WTC11 (cell line): ENCODE data around the gene SETD2. TPM values are rescaled to one million over a fixed set of nuclear protein-coding genes. Genes with fewer than 3 reads are reported as not detected.

Source experiments
- ATAC-seq: fragments of 200-7000 bp; cut with Tn5 transposase; 2 replicates; pipeline ENCODE4 v1.10.0; 2021; ENCODE audit warnings: mild to moderate bottlenecking, moderate library complexity
- CTCF ChIA-PET: fragments of 300-600 bp; sonication (Branson Sonifier 250); formaldehyde crosslinking; loops from one replicate; lab custom pipeline; 2021; ENCODE audit warnings: antibody characterized with exemption; lab: Charles Lee
- POLR2A ChIA-PET: fragments of 350-600 bp; sonication (Branson Sonifier 250); formaldehyde crosslinking; loops from one replicate; lab custom pipeline; 2021; ENCODE audit warnings: antibody characterized with exemption; lab: Charles Lee
- DNase-seq: peaks from one replicate; pipeline ENCODE4 v3.0.0; 2021; ENCODE audit warnings: low spot score
- H3K27ac Mint-ChIP-seq: 2 replicates; pipeline ENCODE4 v1.8.0; 2021; ENCODE audit warnings: mixed read lengths
- H3K27me3 Mint-ChIP-seq: 2 replicates; pipeline ENCODE4 v1.8.0; 2021; ENCODE audit warnings: low read depth, mild to moderate bottlenecking, moderate library complexity, mixed read lengths
- H3K36me3 Mint-ChIP-seq: 2 replicates; pipeline ENCODE4 v1.8.0; 2021; ENCODE audit warnings: mixed read lengths
- H3K4me1 Mint-ChIP-seq: 2 replicates; pipeline ENCODE4 v1.8.0; 2022; ENCODE audit warnings: mixed read lengths
- H3K4me3 Mint-ChIP-seq: 2 replicates; pipeline ENCODE4 v1.8.0; 2021; ENCODE audit warnings: mild to moderate bottlenecking, moderate library complexity, mixed read lengths
- H3K9me3 Mint-ChIP-seq: 2 replicates; pipeline ENCODE4 v1.8.0; 2021; ENCODE audit warnings: mixed read lengths
- CBFB ChIP-seq: sonication (generic); formaldehyde crosslinking; IDR thresholded peaks from 2 replicates; pipeline ENCODE4 v1.8.1; 2022; ENCODE audit warnings: mild to moderate bottlenecking, low read depth, missing genetic modification reagents
- CREB1 ChIP-seq: sonication (generic); formaldehyde crosslinking; IDR thresholded peaks from 2 replicates; pipeline ENCODE4 v1.8.0; 2023; ENCODE audit warnings: mild to moderate bottlenecking, missing genetic modification reagents
- ELF4 ChIP-seq: sonication (generic); formaldehyde crosslinking; IDR thresholded peaks from 2 replicates; pipeline ENCODE4 v1.8.1; 2022; ENCODE audit warnings: low read depth, mild to moderate bottlenecking, moderate library complexity, missing genetic modification reagents
- EMX1 ChIP-seq: fragments of 250-450 bp; sonication (Bioruptor Pico); IDR thresholded peaks from 2 replicates; pipeline ENCODE4 v1.8.0; 2021; ENCODE audit warnings: mild to moderate bottlenecking
- FOXK1 ChIP-seq: sonication (generic); formaldehyde crosslinking; IDR thresholded peaks from 2 replicates; pipeline ENCODE4 v1.8.0; 2022; ENCODE audit warnings: mild to moderate bottlenecking, moderate library complexity, missing genetic modification reagents
- GABPB1 ChIP-seq: sonication (generic); formaldehyde crosslinking; IDR thresholded peaks from 2 replicates; pipeline ENCODE4 v1.8.1; 2023; ENCODE audit warnings: mild to moderate bottlenecking, missing genetic modification reagents
- IRF2 ChIP-seq: sonication (generic); formaldehyde crosslinking; IDR thresholded peaks from 2 replicates; pipeline ENCODE4 v1.8.0; 2022; ENCODE audit warnings: low read depth, missing genetic modification reagents, borderline replicate concordance
- NFE2L1 ChIP-seq: sonication (generic); formaldehyde crosslinking; IDR thresholded peaks from 2 replicates; pipeline ENCODE4 v1.8.1; 2023; ENCODE audit warnings: missing genetic modification reagents
- NR2C2 ChIP-seq: sonication (generic); formaldehyde crosslinking; IDR thresholded peaks from 2 replicates; pipeline ENCODE4 v1.8.0; 2022; ENCODE audit warnings: mild to moderate bottlenecking, missing genetic modification reagents
- PRRX2 ChIP-seq: fragments of 250-450 bp; sonication (Bioruptor Pico); IDR thresholded peaks from 2 replicates; pipeline ENCODE4 v1.8.0; 2021; ENCODE audit warnings: mild to moderate bottlenecking
- RORB ChIP-seq: fragments of 250-450 bp; sonication (Bioruptor Pico); IDR thresholded peaks from 2 replicates; pipeline ENCODE4 v1.9.0; 2021; ENCODE audit warnings: mild to moderate bottlenecking
- SOX15 ChIP-seq: fragments of 250-450 bp; sonication (Bioruptor Pico); IDR thresholded peaks from 2 replicates; pipeline ENCODE4 v1.9.0; 2021; ENCODE audit warnings: mild to moderate bottlenecking
- TCF7 ChIP-seq: sonication (generic); formaldehyde crosslinking; IDR thresholded peaks from 2 replicates; pipeline ENCODE4 v1.8.0; 2022; ENCODE audit warnings: mild to moderate bottlenecking, low read depth, missing genetic modification reagents, moderate library complexity
- TEAD4 ChIP-seq: sonication (generic); formaldehyde crosslinking; IDR thresholded peaks from 2 replicates; pipeline ENCODE4 v1.8.0; 2022; ENCODE audit warnings: mild to moderate bottlenecking, missing genetic modification reagents
- ZNF121 ChIP-seq: sonication (generic); formaldehyde crosslinking; IDR thresholded peaks from 2 replicates; pipeline ENCODE4 v1.8.0; 2023; ENCODE audit warnings: missing genetic modification reagents
- total RNA-seq: library from RNA; stranded (reverse); gene quantifications from 3 replicates; pipeline ENCODE4 v1.2.3, GENCODE V29; 2021
- TF ChIP-seq, protein P1 (sequence below): sonication (generic); formaldehyde crosslinking; conservative IDR thresholded peaks from 2 replicates; pipeline ENCODE4 v1.8.1; 2023; ENCODE audit warnings: mild to moderate bottlenecking, low read depth, missing genetic modification reagents, moderate library complexity
- TF ChIP-seq, protein P2 (sequence below): fragments of 200-600 bp; IDR thresholded peaks from 2 replicates; pipeline ENCODE4 v1.8.0; 2022; ENCODE audit warnings: antibody characterized with exemption
- TF ChIP-seq, protein P3 (sequence below): sonication (generic); formaldehyde crosslinking; IDR thresholded peaks from 2 replicates; pipeline ENCODE4 v1.8.0; 2022; ENCODE audit warnings: mild to moderate bottlenecking, missing genetic modification reagents
- TF ChIP-seq, protein P4 (sequence below): sonication (generic); formaldehyde crosslinking; IDR thresholded peaks from 2 replicates; pipeline ENCODE4 v1.8.0; 2023; ENCODE audit warnings: missing genetic modification reagents
- TF ChIP-seq, protein P5 (sequence below): sonication (generic); formaldehyde crosslinking; IDR thresholded peaks from 2 replicates; pipeline ENCODE4 v1.8.0; 2022; ENCODE audit warnings: missing genetic modification reagents
- TF ChIP-seq, protein P6 (sequence below): sonication (generic); formaldehyde crosslinking; conservative IDR thresholded peaks from 2 replicates; pipeline ENCODE4 v1.8.1; 2022; ENCODE audit warnings: mild to moderate bottlenecking, missing genetic modification reagents
- TF ChIP-seq, protein P7 (sequence below): sonication (generic); formaldehyde crosslinking; IDR thresholded peaks from 2 replicates; pipeline ENCODE4 v1.8.1; 2022; ENCODE audit warnings: mild to moderate bottlenecking, missing genetic modification reagents, moderate library complexity, borderline replicate concordance
- TF ChIP-seq, protein P8 (sequence below): fragments of 250-450 bp; sonication (Bioruptor Pico); IDR thresholded peaks from 2 replicates; pipeline ENCODE4 v1.9.0; 2021; ENCODE audit warnings: mild to moderate bottlenecking

SETD2 gene
- total RNA-seq, 1 experiment from 2014 or later = 39.8 TPM

DNA sequence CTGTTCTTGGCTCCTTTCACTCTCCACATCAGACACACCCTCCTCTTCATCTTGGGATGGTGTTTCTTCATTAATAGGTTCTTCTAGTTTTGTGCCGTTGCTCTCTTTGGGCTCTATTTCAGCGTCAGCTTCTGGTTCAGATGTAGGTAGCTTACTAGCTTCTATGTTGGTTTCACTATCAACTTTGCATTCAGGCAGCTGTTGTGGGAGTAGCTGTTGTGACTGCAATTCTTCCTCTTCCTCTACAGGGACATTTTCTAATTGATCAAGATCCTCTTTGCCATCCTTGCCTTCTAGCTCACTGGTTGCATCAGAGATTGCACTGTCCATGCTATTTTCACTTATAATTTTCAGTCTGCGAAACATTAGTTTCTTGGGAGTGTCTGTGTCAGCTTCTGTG, 80.1 kb downstream of the SETD2 start:
- Mint-ChIP-seq H3K27ac (no peak overlapping the region), H3K4me1 (no peaks in the 10 kb centered on the region), H3K9me3 (no peaks in the 10 kb centered on the region), H3K36me3 (peaks cover 39% of the 10 kb centered on the region), H3K27me3 (no peaks in the 10 kb centered on the region), H3K4me3 (no peak overlapping the region)
- ChIA-PET POLR2A (no interaction called here), CTCF (interaction anchor here (1.1 kb wide), 1 partner anchor 240 kb away, joined by 4 read pairs; no protein-coding TSS in a partner anchor)
- TF ChIP-seq, protein P1, sequence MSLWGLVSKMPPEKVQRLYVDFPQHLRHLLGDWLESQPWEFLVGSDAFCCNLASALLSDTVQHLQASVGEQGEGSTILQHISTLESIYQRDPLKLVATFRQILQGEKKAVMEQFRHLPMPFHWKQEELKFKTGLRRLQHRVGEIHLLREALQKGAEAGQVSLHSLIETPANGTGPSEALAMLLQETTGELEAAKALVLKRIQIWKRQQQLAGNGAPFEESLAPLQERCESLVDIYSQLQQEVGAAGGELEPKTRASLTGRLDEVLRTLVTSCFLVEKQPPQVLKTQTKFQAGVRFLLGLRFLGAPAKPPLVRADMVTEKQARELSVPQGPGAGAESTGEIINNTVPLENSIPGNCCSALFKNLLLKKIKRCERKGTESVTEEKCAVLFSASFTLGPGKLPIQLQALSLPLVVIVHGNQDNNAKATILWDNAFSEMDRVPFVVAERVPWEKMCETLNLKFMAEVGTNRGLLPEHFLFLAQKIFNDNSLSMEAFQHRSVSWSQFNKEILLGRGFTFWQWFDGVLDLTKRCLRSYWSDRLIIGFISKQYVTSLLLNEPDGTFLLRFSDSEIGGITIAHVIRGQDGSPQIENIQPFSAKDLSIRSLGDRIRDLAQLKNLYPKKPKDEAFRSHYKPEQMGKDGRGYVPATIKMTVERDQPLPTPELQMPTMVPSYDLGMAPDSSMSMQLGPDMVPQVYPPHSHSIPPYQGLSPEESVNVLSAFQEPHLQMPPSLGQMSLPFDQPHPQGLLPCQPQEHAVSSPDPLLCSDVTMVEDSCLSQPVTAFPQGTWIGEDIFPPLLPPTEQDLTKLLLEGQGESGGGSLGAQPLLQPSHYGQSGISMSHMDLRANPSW (CRISPR knock-in tag) = no peak
- TF ChIP-seq NR2C2 (CRISPR knock-in tag) = no peak
- TF ChIP-seq TEAD4 (CRISPR knock-in tag) = no peak
- no peak for TF ChIP-seq ELF4
- no peak for TF ChIP-seq RORB (CRISPR knock-in tag)
- TF ChIP-seq, protein P2, sequence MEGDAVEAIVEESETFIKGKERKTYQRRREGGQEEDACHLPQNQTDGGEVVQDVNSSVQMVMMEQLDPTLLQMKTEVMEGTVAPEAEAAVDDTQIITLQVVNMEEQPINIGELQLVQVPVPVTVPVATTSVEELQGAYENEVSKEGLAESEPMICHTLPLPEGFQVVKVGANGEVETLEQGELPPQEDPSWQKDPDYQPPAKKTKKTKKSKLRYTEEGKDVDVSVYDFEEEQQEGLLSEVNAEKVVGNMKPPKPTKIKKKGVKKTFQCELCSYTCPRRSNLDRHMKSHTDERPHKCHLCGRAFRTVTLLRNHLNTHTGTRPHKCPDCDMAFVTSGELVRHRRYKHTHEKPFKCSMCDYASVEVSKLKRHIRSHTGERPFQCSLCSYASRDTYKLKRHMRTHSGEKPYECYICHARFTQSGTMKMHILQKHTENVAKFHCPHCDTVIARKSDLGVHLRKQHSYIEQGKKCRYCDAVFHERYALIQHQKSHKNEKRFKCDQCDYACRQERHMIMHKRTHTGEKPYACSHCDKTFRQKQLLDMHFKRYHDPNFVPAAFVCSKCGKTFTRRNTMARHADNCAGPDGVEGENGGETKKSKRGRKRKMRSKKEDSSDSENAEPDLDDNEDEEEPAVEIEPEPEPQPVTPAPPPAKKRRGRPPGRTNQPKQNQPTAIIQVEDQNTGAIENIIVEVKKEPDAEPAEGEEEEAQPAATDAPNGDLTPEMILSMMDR = no peak
- TF ChIP-seq ZNF121 (CRISPR knock-in tag) = no peak
- TF ChIP-seq FOXK1 (CRISPR knock-in tag) = no peak
- TF ChIP-seq, protein P3, sequence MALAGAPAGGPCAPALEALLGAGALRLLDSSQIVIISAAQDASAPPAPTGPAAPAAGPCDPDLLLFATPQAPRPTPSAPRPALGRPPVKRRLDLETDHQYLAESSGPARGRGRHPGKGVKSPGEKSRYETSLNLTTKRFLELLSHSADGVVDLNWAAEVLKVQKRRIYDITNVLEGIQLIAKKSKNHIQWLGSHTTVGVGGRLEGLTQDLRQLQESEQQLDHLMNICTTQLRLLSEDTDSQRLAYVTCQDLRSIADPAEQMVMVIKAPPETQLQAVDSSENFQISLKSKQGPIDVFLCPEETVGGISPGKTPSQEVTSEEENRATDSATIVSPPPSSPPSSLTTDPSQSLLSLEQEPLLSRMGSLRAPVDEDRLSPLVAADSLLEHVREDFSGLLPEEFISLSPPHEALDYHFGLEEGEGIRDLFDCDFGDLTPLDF = no peak
- TF ChIP-seq, protein P4, sequence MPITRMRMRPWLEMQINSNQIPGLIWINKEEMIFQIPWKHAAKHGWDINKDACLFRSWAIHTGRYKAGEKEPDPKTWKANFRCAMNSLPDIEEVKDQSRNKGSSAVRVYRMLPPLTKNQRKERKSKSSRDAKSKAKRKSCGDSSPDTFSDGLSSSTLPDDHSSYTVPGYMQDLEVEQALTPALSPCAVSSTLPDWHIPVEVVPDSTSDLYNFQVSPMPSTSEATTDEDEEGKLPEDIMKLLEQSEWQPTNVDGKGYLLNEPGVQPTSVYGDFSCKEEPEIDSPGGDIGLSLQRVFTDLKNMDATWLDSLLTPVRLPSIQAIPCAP = no peak
- DNase-seq (no peak), ATAC-seq (no peak)

DNA sequence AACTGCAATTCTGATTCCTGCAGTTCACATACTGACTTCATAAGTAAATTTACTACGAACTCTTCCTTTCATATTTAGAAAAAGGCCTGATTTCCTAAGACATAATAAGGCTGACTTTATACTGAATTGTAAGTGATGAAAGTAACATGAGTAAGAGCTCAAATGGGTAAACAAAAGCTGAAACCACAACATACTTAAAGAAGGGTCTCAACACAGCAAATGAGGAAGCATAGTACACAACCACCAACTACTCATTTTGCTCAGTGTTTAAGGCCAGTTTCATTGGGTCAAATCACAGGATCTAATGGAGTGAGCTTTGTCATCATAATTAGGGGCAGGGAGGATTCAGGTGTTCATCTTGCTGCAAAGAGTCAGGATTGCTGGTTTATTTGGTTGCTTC, 81.4 kb downstream of the SETD2 start:
- no peak for DNase-seq
- POLR2A ChIA-PET = no interaction called here
- Mint-ChIP-seq H3K36me3 (peaks cover 42% of the 10 kb centered on the region), H3K27ac (no peak overlapping the region; the same call in 1 of the 2 replicates), H3K4me3 (no peak overlapping the region), H3K9me3 (no peaks in the 10 kb centered on the region), H3K4me1 (peaks cover under 1% of the 10 kb centered on the region; the same call in 1 of the 2 replicates), H3K27me3 (no peaks in the 10 kb centered on the region)
- CTCF ChIA-PET = no interaction called here
- ATAC-seq = no peak
- TF ChIP-seq EMX1 (CRISPR knock-in tag) (no peak), NFE2L1 (no peak), PRRX2 (no peak), CREB1 (CRISPR knock-in tag) (no peak), CBFB (CRISPR knock-in tag) (no peak), SOX15 (no peak), IRF2 (no peak), GABPB1 (no peak), TEAD4 (CRISPR knock-in tag) (no peak), TCF7 (no peak)
- TF ChIP-seq, protein P4 = no peak
- TF ChIP-seq, protein P5, sequence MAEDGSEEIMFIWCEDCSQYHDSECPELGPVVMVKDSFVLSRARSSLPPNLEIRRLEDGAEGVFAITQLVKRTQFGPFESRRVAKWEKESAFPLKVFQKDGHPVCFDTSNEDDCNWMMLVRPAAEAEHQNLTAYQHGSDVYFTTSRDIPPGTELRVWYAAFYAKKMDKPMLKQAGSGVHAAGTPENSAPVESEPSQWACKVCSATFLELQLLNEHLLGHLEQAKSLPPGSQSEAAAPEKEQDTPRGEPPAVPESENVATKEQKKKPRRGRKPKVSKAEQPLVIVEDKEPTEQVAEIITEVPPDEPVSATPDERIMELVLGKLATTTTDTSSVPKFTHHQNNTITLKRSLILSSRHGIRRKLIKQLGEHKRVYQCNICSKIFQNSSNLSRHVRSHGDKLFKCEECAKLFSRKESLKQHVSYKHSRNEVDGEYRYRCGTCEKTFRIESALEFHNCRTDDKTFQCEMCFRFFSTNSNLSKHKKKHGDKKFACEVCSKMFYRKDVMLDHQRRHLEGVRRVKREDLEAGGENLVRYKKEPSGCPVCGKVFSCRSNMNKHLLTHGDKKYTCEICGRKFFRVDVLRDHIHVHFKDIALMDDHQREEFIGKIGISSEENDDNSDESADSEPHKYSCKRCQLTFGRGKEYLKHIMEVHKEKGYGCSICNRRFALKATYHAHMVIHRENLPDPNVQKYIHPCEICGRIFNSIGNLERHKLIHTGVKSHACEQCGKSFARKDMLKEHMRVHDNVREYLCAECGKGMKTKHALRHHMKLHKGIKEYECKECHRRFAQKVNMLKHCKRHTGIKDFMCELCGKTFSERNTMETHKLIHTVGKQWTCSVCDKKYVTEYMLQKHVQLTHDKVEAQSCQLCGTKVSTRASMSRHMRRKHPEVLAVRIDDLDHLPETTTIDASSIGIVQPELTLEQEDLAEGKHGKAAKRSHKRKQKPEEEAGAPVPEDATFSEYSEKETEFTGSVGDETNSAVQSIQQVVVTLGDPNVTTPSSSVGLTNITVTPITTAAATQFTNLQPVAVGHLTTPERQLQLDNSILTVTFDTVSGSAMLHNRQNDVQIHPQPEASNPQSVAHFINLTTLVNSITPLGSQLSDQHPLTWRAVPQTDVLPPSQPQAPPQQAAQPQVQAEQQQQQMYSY (CRISPR knock-in tag) = no peak
- TF ChIP-seq, protein P6, sequence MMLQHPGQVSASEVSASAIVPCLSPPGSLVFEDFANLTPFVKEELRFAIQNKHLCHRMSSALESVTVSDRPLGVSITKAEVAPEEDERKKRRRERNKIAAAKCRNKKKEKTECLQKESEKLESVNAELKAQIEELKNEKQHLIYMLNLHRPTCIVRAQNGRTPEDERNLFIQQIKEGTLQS (CRISPR knock-in tag) = no peak
- TF ChIP-seq, protein P7, sequence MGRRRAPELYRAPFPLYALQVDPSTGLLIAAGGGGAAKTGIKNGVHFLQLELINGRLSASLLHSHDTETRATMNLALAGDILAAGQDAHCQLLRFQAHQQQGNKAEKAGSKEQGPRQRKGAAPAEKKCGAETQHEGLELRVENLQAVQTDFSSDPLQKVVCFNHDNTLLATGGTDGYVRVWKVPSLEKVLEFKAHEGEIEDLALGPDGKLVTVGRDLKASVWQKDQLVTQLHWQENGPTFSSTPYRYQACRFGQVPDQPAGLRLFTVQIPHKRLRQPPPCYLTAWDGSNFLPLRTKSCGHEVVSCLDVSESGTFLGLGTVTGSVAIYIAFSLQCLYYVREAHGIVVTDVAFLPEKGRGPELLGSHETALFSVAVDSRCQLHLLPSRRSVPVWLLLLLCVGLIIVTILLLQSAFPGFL (CRISPR knock-in tag) = no peak
- TF ChIP-seq, protein P8, sequence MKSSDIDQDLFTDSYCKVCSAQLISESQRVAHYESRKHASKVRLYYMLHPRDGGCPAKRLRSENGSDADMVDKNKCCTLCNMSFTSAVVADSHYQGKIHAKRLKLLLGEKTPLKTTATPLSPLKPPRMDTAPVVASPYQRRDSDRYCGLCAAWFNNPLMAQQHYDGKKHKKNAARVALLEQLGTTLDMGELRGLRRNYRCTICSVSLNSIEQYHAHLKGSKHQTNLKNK (CRISPR knock-in tag) = no peak
